ENCODE results near the gene KIAA0586. TPM values are rescaled to one million over a fixed set of nuclear protein-coding genes. Genes with fewer than 3 reads are reported as not detected.
A peak's percentile ranks its signal among the peaks of the same experiment; 100 is the strongest.

The KIAA0586 gene
- total and polyA plus RNA-seq, 10 of the 15 experiments (the other 5 are each of a cell fraction or from before 2014, with no cell fraction given): 7.1 to 27.6 (median 19.1) TPM

DNA sequence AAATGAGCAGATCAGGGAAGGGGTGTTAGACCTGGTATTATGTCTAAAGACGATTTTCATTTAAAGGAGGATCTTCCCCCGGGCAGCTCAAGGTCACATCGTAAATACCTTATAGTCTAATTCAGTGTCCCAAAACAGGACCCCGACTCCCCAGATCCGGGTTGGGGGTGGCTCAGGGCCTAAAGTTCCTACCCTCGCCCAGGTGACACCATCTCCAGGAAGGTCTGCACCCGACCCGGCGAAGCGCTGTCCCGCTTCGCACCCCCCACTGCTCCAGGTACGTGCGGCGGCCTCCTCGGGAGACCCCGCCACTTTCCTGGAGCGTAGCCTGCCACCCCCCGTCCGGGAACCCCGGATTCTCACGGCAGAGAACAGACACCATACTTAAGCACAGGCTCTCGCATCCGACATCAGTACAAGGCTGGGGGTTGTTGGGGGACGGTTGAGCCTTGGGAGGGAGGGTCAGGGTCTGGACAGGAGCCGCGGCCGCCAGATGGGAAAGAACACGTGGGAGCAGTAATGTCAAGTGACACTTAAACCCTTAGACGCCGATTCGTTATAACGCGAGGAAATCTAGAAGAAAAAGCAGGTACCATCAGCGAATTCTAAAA lies 744 bp upstream of the KIAA0586 start:
- peak; percentile 79 for ATAC-seq
- DNase-seq (ENCODE audit: low read depth, low spot score): no peak
- Histone ChIP-seq H3K27me3 (replicated peaks in 1 of 2; ENCODE audit: control insufficient read depth in 2 of 2, insufficient read depth in 2 of 2, low read length in 1 of 2) (no peaks in the 10 kb centered on the region), H3K27ac (ENCODE audit: control insufficient read depth, insufficient read depth) (peak overlapping the region; percentile 99), H3K79me2 (ENCODE audit: control insufficient read depth, insufficient read depth, low read length) (peaks cover 44% of the 10 kb centered on the region), H3K9ac (ENCODE audit: control insufficient read depth, insufficient read depth, low read length) (peak overlapping the region; percentile 97), H3K4me1 (ENCODE audit: control insufficient read depth, insufficient read depth, low read length) (no peaks in the 10 kb centered on the region), H3K4me3 (peak overlapping the region; percentile 97), H2AFZ (ENCODE audit: control insufficient read depth, low read depth, low read length) (peak overlapping the region; percentile 98), H4K20me1 (ENCODE audit: control insufficient read depth, insufficient read depth) (no peaks in the 10 kb centered on the region), H3K36me3 (ENCODE audit: control insufficient read depth in 2 of 2, insufficient read depth in 2 of 2, low read length in 1 of 2) (peaks cover 0 to 16% of the 10 kb centered on the region in 2 experiments; a peak in 2 of 4 replicates), H3K4me2 (ENCODE audit: control insufficient read depth, insufficient read depth) (peak overlapping the region; percentile 75), H3K9me3 (replicated peaks; ENCODE audit: control insufficient read depth, insufficient read depth, low read length) (no peaks in the 10 kb centered on the region)
- in situ Hi-C loops (cut with MboI) (no loop called here), intact Hi-C loops (cut with micrococcal nuclease; ENCODE audit: unreplicated experiment) (loop anchor here (2.0 kb wide), 1 partner anchor 130 kb away; no protein-coding TSS in a partner anchor)
- CTCF ChIA-PET: interaction anchor here (0.6 kb wide), 1 partner anchor 238 kb away, joined by 3 read pairs; no protein-coding TSS in a partner anchor
- no peak for FAIRE-seq
- POLR2A ChIA-PET: interaction anchor here (0.5 to 3.0 kb wide), 2 partner anchors 128 to 221 kb away, joined by 3 to 15 read pairs; partner anchors contain the start of gene ARID4A
- BruUV-seq (replicated peaks): TSS peak; percentile 88
- 1% methylated on average over 35 of the region's 35 CpGs for WGBS (ENCODE audit: insufficient coverage, insufficient replicate concordance, low lambda C conversion rate, missing lambda C conversion rate)
- SMC1A ChIA-PET (ENCODE audit: uncharacterized antibody, unreplicated experiment): interaction anchor here (0.7 to 2.5 kb wide), 2 partner anchors 128 to 1419 kb away, joined by 3 to 11 read pairs; partner anchors contain the start of gene ARID4A
- RAD21 ChIA-PET (ENCODE audit: unreplicated experiment): interaction anchor here (2.0 kb wide), 1 partner anchor 128 kb away, joined by 14 read pairs; the partner anchor contains the start of gene ARID4A
- TF ChIP-seq BCL3 (IDR thresholded peaks at IDR 0.05; ENCODE audit: borderline replicate concordance, insufficient read depth, low read depth, low read length, poor library complexity, severe bottlenecking): no peak
- TF ChIP-seq NR2F1 (conservative IDR thresholded peaks at IDR 0.05): 0 out of 2 replicates have a peak, but pooled peaks have one; percentile 10
- TF ChIP-seq SP1 (IDR thresholded peaks at IDR 0.05; ENCODE audit: low read depth, low read length): no peak
- TF ChIP-seq SMAD1 (IDR thresholded peaks at IDR 0.05; ENCODE audit: low read depth, partially characterized antibody): no peak
- no peak for TF ChIP-seq POLR2AphosphoS2 (IDR thresholded peaks at IDR 0.05; ENCODE audit: low read depth, low read length)
- TF ChIP-seq FOXK2 (IDR thresholded peaks at IDR 0.05): no peak
- no peak for TF ChIP-seq ZNF207 (IDR thresholded peaks at IDR 0.05; ENCODE audit: borderline replicate concordance)
- TF ChIP-seq, protein P1, sequence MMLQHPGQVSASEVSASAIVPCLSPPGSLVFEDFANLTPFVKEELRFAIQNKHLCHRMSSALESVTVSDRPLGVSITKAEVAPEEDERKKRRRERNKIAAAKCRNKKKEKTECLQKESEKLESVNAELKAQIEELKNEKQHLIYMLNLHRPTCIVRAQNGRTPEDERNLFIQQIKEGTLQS (IDR thresholded peaks at IDR 0.05; ENCODE audit: borderline replicate concordance, extremely low read depth, low read depth, low read length): peak; percentile 33; the same call in 1 of the 2 replicates
- no peak for TF ChIP-seq POU2F2 (IDR thresholded peaks at IDR 0.05; ENCODE audit: borderline replicate concordance, low read depth, low read length)
- no peak for TF ChIP-seq CEBPZ (IDR thresholded peaks at IDR 0.05; ENCODE audit: low read depth, low read length)
- no peak for TF ChIP-seq TCF7 (IDR thresholded peaks at IDR 0.05; ENCODE audit: borderline replicate concordance)
- no peak for TF ChIP-seq MYB (IDR thresholded peaks at IDR 0.05; ENCODE audit: borderline replicate concordance, low read depth, low read length)
- TF ChIP-seq NRF1 (conservative IDR thresholded peaks at IDR 0.05; ENCODE audit: low read depth, low read length): no peak
- TF ChIP-seq IKZF1 (conservative IDR thresholded peaks at IDR 0.05): no peak
- TF ChIP-seq ZSCAN29 (IDR thresholded peaks at IDR 0.05): no peak
- TF ChIP-seq HDAC6 (IDR thresholded peaks at IDR 0.05; ENCODE audit: unreplicated experiment): no peak
- TF ChIP-seq SMARCA5 (IDR thresholded peaks at IDR 0.05): no peak

Data from GM12878 (cell line).